ENCODE data around the gene HBS1L.

HBS1L gene

DNA sequence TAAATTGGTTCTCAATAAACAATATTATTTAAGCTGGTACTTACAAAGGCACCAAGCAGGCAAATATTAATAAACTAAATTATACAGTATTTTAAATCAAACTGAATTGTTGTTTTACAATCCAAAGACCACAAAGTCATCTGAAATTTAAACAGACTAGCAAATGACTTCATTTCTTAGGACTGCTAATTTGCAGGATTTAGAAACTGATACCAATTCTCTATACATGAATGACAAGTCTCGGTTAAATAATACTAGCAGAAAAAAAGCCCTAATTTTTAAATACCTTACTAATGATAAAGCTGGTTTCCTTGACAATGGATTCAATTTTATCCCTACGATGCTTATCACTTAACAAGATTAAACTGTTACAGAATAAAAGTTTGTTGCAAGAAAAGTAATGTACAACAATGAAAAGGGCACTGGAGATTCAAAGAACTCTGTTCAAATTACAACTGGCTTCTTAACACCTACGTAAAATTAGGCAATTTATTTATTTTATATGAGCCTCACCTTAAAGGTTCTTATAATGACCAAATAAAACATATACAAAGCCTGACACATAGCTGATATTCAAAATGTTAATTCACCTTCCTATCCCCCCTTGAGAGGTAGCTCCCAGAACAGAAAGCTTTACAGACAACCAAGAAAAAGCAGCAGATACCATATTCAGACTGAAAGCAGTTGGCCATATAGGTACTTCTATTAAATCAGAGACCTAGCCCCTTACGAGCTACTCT lies 33.1 kb downstream of the HBS1L start:
- no peak overlapping the region for H2BK120ac ChIP-seq (ENCODE audit: insufficient read depth, low read length, poor library complexity)
- WGBS (ENCODE audit: extremely low coverage, insufficient coverage, insufficient read length) = no CpG with 5 or more reads among the region's 4 CpGs
- no peaks in the 10 kb centered on the region for H3K79me2 ChIP-seq (ENCODE audit: control insufficient read depth, insufficient read depth, low read length, poor library complexity)
- no peak overlapping the region for H3K18ac ChIP-seq (ENCODE audit: low read length)
- no peak overlapping the region for H3K27ac ChIP-seq (ENCODE audit: low read depth, low read length)
- no peaks in the 10 kb centered on the region for H3K27me3 ChIP-seq (ENCODE audit: insufficient read depth, low read length)
- H3K4me3 ChIP-seq (ENCODE audit: low read depth, low read length) = no peak overlapping the region
- no peak overlapping the region for H3K9ac ChIP-seq (ENCODE audit: low read length)
- no peak overlapping the region for H2BK12ac ChIP-seq (ENCODE audit: low read length)
- H3K4me1 ChIP-seq (ENCODE audit: control insufficient read depth in 1 of 2, insufficient read depth in 2 of 2, low read length in 2 of 2) = no peaks in the 10 kb centered on the region
- H2AFZ ChIP-seq (ENCODE audit: insufficient read depth, low read length, poor library complexity) = no peak overlapping the region
- no peaks in the 10 kb centered on the region for H3K9me3 ChIP-seq (ENCODE audit: insufficient read depth, low read depth, low read length)
- no peak overlapping the region for H3K4me2 ChIP-seq (ENCODE audit: low read length)
- H2BK5ac ChIP-seq (ENCODE audit: low read depth, low read length, poor library complexity) = no peak overlapping the region
- DNase-seq = no peak
- no peak overlapping the region for H2AK5ac ChIP-seq (ENCODE audit: low read length)
- H4K12ac ChIP-seq (ENCODE audit: low read depth, low read length) = no peak overlapping the region
- H3K4ac ChIP-seq (ENCODE audit: low read depth, low read length) = no peak overlapping the region
- no peak overlapping the region for H4K91ac ChIP-seq (ENCODE audit: low read depth, low read length)
- H3K36me3 ChIP-seq (ENCODE audit: control insufficient read depth in 1 of 2, insufficient read depth in 2 of 2, low read length in 2 of 2) = no peaks in the 10 kb centered on the region
- H3K23ac ChIP-seq (ENCODE audit: low read length) = no peak overlapping the region
- no peak overlapping the region for H4K8ac ChIP-seq (ENCODE audit: low read depth, low read length)
- H3K79me1 ChIP-seq (ENCODE audit: low read length) = no peaks in the 10 kb centered on the region
- H3K14ac ChIP-seq (ENCODE audit: low read length) = no peak overlapping the region

DNA sequence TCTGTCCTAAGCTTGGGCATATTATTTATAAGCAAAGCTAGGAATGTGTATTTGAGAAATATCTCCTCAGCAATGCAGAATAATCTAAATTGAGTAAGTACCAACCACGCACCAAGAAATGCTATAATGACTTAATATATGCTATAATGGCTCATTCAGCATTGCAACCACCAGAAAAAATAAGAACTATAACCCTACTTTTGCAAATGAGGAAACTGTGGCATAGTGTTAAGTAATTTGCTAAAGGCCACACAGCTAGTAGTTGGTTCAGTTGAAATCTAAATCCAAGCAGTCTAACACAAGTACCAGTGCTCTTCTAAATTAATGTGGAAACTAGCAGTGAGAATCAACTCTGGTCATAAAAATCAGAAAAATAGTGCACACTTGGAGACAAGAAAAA lies 35.7 kb downstream of the HBS1L start:
- Histone ChIP-seq H3K23ac (ENCODE audit: low read length) (no peak overlapping the region), H2BK5ac (ENCODE audit: low read depth, low read length, poor library complexity) (no peak overlapping the region), H2BK12ac (ENCODE audit: low read length) (no peak overlapping the region), H3K4me3 (ENCODE audit: low read depth, low read length) (no peak overlapping the region), H3K9ac (ENCODE audit: low read length) (no peak overlapping the region), H3K18ac (ENCODE audit: low read length) (no peak overlapping the region), H2AK5ac (ENCODE audit: low read length) (no peak overlapping the region), H3K4me1 (ENCODE audit: control insufficient read depth in 1 of 2, insufficient read depth in 2 of 2, low read length in 2 of 2) (no peaks in the 10 kb centered on the region), H3K4ac (ENCODE audit: low read depth, low read length) (no peak overlapping the region), H2AFZ (ENCODE audit: insufficient read depth, low read length, poor library complexity) (no peak overlapping the region), H4K91ac (ENCODE audit: low read depth, low read length) (no peak overlapping the region), H4K12ac (ENCODE audit: low read depth, low read length) (no peak overlapping the region), H3K9me3 (ENCODE audit: insufficient read depth, low read depth, low read length) (no peaks in the 10 kb centered on the region), H2BK120ac (ENCODE audit: insufficient read depth, low read length, poor library complexity) (no peak overlapping the region), H3K27me3 (ENCODE audit: insufficient read depth, low read length) (no peaks in the 10 kb centered on the region), H3K36me3 (ENCODE audit: control insufficient read depth in 1 of 2, insufficient read depth in 2 of 2, low read length in 2 of 2) (peaks cover 0 to 2% of the 10 kb centered on the region in 2 experiments), H3K79me1 (ENCODE audit: low read length) (no peaks in the 10 kb centered on the region), H3K79me2 (ENCODE audit: control insufficient read depth, insufficient read depth, low read length, poor library complexity) (no peaks in the 10 kb centered on the region), H3K14ac (ENCODE audit: low read length) (no peak overlapping the region), H4K8ac (ENCODE audit: low read depth, low read length) (no peak overlapping the region), H3K4me2 (ENCODE audit: low read length) (no peak overlapping the region), H3K27ac (ENCODE audit: low read depth, low read length) (no peak overlapping the region)
- DNase-seq = no peak
- no CpG with 5 or more reads among the region's 1 CpG for WGBS (ENCODE audit: extremely low coverage, insufficient coverage, insufficient read length)

DNA sequence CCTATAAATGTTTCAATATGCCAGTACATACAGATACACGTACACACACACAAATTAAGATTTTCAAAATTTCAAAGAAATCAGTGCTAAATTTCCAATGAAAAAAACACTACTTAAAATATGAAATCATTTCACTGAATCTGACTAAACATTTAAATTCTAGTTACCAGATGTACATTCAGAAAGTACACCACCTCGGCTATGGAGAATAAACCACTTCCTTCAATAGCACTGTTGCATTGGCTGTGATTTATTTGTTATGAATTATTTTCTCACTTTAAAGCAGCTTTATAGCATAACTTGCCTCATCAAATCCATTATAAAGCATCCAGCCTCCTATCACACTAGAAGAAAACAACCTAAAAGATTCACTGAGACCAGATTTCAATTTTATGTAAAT lies 36.6 kb downstream of the HBS1L start:
- Histone ChIP-seq H3K79me1 (ENCODE audit: low read length) (no peaks in the 10 kb centered on the region), H3K9ac (ENCODE audit: low read length) (no peak overlapping the region), H2BK5ac (ENCODE audit: low read depth, low read length, poor library complexity) (no peak overlapping the region), H2AK5ac (ENCODE audit: low read length) (no peak overlapping the region), H2BK12ac (ENCODE audit: low read length) (no peak overlapping the region), H3K14ac (ENCODE audit: low read length) (no peak overlapping the region), H3K4me1 (ENCODE audit: control insufficient read depth in 1 of 2, insufficient read depth in 2 of 2, low read length in 2 of 2) (no peaks in the 10 kb centered on the region), H3K23ac (ENCODE audit: low read length) (no peak overlapping the region), H4K12ac (ENCODE audit: low read depth, low read length) (no peak overlapping the region), H3K27ac (ENCODE audit: low read depth, low read length) (no peak overlapping the region), H3K4ac (ENCODE audit: low read depth, low read length) (no peak overlapping the region), H3K4me3 (ENCODE audit: low read depth, low read length) (no peak overlapping the region), H3K9me3 (ENCODE audit: insufficient read depth, low read depth, low read length) (no peaks in the 10 kb centered on the region), H2BK120ac (ENCODE audit: insufficient read depth, low read length, poor library complexity) (no peak overlapping the region), H3K36me3 (ENCODE audit: control insufficient read depth in 1 of 2, insufficient read depth in 2 of 2, low read length in 2 of 2) (peaks cover 0 to 2% of the 10 kb centered on the region in 2 experiments), H3K4me2 (ENCODE audit: low read length) (no peak overlapping the region), H2AFZ (ENCODE audit: insufficient read depth, low read length, poor library complexity) (no peak overlapping the region), H4K8ac (ENCODE audit: low read depth, low read length) (no peak overlapping the region), H4K91ac (ENCODE audit: low read depth, low read length) (no peak overlapping the region), H3K79me2 (ENCODE audit: control insufficient read depth, insufficient read depth, low read length, poor library complexity) (no peaks in the 10 kb centered on the region), H3K27me3 (ENCODE audit: insufficient read depth, low read length) (no peaks in the 10 kb centered on the region), H3K18ac (ENCODE audit: low read length) (no peak overlapping the region)
- no peak for DNase-seq
- no CpG with 5 or more reads among the region's 2 CpGs for WGBS (ENCODE audit: extremely low coverage, insufficient coverage, insufficient read length)

DNA sequence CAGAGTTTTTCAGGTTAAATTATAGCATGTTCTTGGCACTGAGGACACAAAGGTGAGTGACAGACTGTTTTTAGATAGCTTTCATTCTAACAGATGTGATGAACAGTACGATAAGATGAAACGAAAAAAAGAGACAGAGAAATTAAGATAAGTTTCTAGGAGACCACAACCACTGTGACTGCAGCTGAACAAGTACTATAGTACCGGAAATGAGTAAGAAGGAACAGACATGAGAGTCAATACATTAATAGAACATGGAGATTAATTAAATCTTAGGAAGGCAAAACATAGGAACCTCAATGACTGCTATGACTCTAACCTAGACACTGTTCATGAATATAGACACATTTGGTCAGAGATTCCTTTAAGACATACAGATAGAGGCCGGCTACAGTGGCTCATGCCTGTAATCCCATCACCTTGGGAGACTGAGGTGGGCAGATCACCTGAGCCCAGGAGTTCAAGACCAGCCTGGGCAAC lies 40.2 kb downstream of the HBS1L start:
- Histone ChIP-seq H3K4ac (ENCODE audit: low read depth, low read length) (no peak overlapping the region), H2BK120ac (ENCODE audit: insufficient read depth, low read length, poor library complexity) (no peak overlapping the region), H3K27me3 (ENCODE audit: insufficient read depth, low read length) (no peaks in the 10 kb centered on the region), H4K8ac (ENCODE audit: low read depth, low read length) (no peak overlapping the region), H3K79me2 (ENCODE audit: control insufficient read depth, insufficient read depth, low read length, poor library complexity) (no peaks in the 10 kb centered on the region), H3K4me3 (ENCODE audit: low read depth, low read length) (no peak overlapping the region), H3K14ac (ENCODE audit: low read length) (no peak overlapping the region), H3K9me3 (ENCODE audit: insufficient read depth, low read depth, low read length) (no peaks in the 10 kb centered on the region), H2BK5ac (ENCODE audit: low read depth, low read length, poor library complexity) (no peak overlapping the region), H3K4me2 (ENCODE audit: low read length) (no peak overlapping the region), H3K23ac (ENCODE audit: low read length) (no peak overlapping the region), H3K4me1 (ENCODE audit: control insufficient read depth in 1 of 2, insufficient read depth in 2 of 2, low read length in 2 of 2) (no peaks in the 10 kb centered on the region), H4K12ac (ENCODE audit: low read depth, low read length) (no peak overlapping the region), H3K36me3 (ENCODE audit: control insufficient read depth in 1 of 2, insufficient read depth in 2 of 2, low read length in 2 of 2) (peaks cover 0 to 2% of the 10 kb centered on the region in 2 experiments), H3K79me1 (ENCODE audit: low read length) (no peaks in the 10 kb centered on the region), H3K27ac (ENCODE audit: low read depth, low read length) (no peak overlapping the region), H2AK5ac (ENCODE audit: low read length) (no peak overlapping the region), H2BK12ac (ENCODE audit: low read length) (no peak overlapping the region), H4K91ac (ENCODE audit: low read depth, low read length) (no peak overlapping the region), H3K9ac (ENCODE audit: low read length) (no peak overlapping the region), H2AFZ (ENCODE audit: insufficient read depth, low read length, poor library complexity) (no peak overlapping the region), H3K18ac (ENCODE audit: low read length) (no peak overlapping the region)
- WGBS (ENCODE audit: extremely low coverage, insufficient coverage, insufficient read length) = no CpG with 5 or more reads among the region's 4 CpGs
- no peak for DNase-seq

Measured in trophoblast cell (in vitro differentiated cells and primary cell).